SH-SY5Y (cell line): ENCODE data around the gene DYNLT2.

ENCODE experiments used
- GATA2 ChIP-seq: IDR thresholded peaks from 2 replicates; pipeline ENCODE4 v1.6.1; 2011; ENCODE audit warnings: mild to moderate bottlenecking, low read depth, low read length
- GATA3 ChIP-seq: IDR thresholded peaks from 2 replicates; pipeline ENCODE4 v1.6.1; 2011; ENCODE audit warnings: low read depth, mild to moderate bottlenecking, low read length, moderate library complexity

The DYNLT2 gene

DNA sequence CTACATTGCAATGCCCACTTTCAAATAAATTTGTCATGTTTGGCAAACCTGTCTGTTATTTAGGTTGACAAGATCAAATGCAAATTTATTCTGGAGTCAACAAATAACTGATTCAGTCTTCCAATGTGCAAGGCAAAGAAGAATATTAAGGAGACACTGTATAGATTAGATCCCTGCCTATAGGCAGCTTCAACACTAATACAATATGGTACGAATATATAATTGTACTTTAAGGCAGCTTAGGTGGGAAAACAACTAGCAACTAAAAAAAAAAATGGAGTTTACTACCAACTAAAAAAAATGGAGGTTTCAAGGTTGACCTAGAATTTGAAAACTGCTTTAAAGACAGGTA, 25.3 kb downstream of the DYNLT2 start:
- TF ChIP-seq GATA2 (no peak), GATA3 (no peak)

DNA sequence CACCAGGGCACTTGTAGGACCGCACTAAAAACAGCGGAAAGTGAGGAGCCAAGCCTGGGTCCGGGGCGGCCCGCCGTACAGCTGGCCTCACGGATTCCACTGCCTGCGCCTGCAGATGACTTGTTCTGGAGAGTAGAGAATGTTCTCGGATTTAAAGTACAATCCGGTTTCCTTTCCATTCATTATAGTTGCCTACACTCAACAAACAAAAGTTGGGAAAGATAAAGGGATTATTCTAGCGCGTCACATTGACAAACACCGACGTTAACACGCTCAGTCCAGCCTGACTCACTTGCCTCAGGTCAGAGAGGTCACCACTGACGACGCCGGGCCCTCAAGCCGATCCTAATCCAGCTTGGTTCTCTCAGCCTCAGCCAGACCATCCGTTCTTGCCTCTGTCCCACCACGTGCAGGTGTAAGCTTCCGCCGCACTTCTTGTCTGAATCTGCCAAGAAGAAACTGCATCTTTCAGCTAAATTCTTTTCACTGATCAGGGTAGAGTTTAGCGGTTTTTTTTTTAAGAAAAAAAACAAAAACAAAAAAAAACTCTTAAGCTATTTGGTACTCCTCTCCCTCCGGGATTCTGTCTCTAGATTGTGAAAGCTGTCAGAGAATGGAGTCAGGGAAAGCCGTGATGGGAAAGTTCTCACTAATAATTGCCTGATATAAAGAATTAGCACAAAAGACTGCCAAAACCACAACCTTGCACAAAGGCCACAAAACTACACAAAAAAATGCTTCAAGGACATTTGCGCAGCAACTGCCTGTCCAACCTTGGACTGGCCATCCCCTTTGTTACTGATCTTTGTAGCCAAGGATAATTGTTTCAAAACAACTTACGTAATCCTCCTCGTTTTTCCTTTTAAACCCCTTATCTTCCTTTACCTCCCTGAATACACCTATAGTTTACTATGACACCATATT, 26.0 kb downstream of the DYNLT2 start:
- TF ChIP-seq GATA2, result no peak
- TF ChIP-seq GATA3, result no peak

DNA sequence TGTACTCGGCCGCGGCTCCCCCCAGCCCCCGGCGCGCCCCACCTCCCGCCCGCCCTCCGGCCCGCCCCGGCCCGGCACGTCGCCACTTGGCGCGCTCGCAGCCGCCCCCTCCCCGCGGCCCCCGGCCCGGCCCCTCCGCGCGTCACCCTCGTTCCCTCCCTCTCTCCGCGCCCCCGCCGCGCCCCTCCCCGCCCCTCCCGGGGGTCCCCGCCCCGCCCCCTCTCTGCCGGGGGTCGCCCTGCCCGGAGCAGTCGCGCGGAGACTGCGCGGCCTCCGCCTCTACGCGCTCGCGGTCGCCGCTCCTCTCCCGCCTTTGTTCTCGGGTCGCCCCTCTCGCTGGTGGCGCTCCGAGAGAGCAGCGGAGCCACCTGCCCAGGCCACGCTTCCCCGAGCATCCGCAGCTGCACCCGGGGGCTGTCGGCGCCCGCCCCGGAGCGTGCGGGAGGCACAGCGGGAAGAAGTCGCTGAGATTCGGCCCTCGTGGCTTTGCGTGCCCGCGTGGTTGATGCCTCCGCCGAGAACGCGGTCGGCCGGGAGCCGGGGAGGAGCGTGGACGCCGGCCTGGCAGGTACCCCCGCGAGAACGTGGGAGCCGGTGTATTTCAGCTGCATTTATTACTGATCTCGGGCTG, 26.8 kb downstream of the DYNLT2 start, which contains the start of gene PHF10:
Gene PHF10 (minus strand): TSS at position 7 of the 631 bp plus-strand sequence. CDS start 569 bp downstream, outside the sequence.
- TF ChIP-seq GATA2, result no peak
- no peak for TF ChIP-seq GATA3

DNA sequence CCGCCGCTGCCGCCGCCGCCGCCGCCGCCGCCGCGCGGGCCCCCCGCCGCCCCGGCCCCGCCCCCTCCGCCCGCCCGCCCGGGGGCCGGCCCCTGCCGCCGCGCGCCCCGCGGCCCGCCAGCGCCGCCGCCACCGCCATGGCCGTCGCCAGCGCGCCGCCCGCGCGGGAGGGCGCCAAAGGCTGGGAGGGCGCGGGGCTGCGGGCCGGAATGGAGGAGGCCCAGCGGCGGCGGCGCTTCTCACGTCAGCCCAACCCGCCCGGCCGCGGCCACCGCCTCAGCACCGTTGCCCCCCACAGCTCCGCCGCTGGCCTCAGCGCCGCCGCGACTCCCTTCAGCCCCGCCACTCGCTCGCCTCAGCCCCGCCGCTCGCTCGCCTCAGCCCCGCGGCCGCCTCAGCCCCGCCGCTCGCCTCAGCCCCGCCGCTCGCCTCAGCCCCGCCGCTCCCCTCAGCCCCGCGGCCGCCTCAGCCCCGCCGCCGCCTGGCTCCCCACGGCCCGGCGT, 27.3 kb downstream of the DYNLT2 start:
- TF ChIP-seq GATA3 (no peak), GATA2 (no peak)

DNA sequence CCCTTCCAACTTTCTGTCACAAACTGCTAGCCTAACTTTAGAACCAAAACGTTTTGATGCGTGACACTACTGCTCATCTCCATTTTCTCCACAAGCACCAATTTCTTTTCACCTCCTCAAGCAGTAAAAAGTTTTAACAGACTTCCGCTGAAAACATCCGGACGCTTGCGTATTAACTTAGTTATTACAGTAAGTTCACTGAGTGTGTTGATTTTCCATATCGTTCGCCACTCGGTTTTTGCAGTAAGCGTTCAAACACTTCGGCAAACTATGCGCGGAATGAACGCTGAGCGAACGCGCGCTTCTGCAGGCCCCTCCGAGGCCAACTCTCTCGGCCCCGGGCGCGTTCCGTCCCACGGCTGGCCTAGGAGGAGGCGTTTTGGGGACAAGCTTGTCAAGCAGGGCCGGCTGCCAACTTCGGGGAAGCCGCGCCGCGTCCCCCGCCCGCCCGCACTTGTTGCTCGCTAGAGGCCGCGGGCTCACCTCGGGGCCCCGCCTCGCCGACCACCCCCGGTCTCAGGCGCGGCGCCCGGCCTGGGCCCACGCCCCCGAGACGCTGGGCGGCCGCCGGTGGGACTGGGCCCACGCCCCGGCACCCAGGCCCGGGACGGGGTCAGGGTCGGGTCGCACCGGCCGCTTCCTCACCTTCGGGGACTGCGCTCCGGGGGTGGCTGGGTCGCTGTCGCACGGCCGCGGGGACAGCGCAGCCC, 28.0 kb downstream of the DYNLT2 start:
- TF ChIP-seq GATA2 (no peak), GATA3 (no peak)

DNA sequence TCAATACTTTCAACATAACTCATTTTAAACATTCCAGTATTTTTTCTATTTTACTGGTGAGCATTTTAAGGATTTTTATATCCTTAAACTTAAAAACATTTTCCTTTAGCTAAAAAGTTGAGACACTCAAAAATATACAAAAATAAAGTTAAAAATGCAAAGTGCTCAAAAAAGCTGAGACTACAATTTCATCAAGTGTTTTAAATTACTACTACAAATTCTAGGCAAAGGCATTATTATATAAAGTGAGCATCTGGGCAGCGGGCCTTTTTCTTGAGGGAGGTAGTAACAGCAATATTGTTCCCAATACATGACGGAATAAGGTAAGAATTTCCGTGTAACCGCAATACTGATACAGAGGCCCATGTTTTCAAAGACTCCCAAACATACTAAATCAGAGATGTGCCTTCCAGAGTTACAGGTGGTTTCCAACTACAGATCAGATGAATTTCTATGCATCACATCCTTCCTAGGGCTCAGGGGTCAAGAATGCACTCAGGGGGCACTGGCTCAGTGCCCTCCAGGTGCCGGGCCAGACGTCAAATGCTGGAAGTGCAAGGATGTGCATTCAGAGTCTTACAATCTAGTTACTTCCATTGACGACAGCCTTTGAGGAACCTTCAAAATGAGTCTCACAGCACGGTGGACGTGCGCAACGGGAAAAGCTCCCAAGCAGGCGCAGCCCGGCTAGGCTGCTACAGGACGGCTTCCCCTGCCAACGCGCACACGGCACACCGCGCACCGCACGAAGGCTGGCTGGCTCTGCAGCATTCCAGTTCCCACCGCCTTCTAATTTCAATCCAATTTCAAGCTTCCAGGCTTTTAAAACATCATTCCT, 28.8 kb downstream of the DYNLT2 start:
- TF ChIP-seq GATA3, result no peak
- no peak for TF ChIP-seq GATA2

DNA sequence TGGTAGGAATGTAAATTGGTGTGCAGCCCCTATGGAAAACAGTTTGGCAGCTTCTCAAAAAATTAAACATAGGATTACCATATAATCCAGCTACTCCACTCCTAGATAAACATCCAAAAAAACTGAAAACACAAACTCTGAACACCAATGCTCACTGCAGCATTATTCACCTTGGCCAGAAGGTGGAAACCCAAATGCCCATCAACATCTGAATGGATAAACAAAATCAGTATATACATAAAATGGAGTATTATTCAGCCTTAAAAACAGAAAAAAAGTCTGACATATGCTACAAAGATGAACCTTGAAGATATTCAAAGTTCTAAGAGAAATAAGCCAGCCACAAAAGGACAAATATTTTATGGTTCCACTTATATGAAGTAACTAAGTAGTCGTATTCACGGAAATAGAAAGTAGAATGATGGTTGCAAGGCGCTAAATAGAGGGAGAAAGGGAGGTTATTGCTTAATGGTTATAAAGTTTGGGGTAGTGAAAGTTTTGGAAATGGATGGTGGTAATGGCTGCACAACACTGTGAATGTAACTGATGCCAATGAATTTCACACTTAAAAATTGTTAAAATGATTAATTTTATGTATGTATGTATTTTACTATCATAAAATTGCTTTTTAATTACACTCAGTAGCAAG, 31.0 kb downstream of the DYNLT2 start:
- TF ChIP-seq GATA3 (no peak), GATA2 (no peak)

DNA sequence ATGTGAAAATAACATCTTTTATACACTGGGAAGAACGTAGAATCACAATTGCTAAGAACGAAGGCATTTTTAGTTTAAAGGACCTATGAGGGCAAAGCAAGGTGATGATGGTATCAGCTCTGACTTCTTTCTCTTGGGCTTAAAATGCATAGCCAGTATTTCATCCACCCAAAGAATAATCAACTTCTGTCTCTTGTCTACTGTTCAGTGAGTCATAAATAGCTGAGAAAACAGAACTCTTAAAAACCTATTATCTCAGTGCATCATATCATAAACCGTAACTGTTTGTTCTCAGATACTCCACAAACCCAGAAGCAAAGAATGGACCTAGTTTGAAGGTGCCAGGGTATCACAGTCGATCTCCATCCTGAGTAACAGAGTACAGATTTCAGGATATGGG, 32.3 kb downstream of the DYNLT2 start:
- TF ChIP-seq GATA2 (no peak), GATA3 (no peak)

DNA sequence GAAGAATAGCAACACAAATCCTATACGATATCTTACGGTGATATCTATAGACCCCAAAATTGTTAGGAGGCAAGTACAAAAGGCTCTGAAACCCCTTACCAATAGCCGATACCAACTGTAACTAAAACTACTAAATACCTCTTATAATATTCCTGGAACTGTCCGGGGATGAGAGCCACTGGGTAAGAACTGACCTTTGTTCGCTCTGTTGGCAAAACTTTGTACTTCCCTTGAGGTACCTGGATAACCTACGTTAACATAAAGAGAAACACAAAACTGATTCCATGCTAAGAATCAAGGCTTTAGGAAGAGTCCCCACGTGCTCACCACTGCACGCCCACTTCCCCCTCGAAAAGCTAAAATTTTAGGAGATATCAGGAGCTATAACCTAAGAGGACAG, 36.8 kb downstream of the DYNLT2 start:
- no peak for TF ChIP-seq GATA3
- no peak for TF ChIP-seq GATA2

DNA sequence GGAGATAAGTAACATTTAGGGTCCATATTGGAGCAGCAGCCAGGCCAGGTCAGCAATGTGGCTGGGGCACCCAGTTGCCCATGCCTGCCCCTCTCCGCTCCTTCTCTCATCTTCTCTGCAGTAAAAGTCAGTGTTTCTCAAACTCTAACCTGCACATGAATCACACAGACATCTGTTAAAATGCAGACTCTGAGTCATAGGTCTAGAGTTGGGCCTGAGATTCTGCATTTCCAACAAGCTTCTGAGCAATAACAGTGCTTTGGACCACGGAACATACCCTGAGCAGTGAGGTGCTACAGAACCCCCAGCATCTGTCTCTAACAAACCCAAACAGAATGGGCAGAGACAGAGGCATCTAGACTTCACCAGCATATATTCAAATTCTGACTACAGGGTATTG, 37.2 kb downstream of the DYNLT2 start:
- TF ChIP-seq GATA2 (no peak), GATA3 (no peak)

DNA sequence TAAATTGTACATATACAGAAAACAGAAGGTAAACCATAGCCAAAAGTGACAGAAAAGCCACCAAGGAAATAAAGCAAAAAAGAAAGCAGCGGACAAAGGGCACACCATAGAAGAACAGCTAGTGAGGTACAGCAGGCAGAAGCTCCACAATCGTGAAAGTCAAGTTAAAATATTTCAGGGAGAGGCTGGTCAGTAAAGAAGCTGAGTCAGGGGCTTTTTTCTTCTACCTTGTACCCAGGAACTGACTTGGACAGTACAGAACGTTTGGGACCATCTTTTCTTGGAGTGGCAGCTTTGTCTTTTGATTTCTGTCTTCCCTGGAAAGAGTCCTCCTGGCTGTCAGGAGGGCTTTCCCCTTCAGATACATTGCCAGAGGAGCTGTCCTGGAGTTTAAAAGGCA, 41.4 kb downstream of the DYNLT2 start:
- TF ChIP-seq GATA3 (no peak), GATA2 (no peak)

DNA sequence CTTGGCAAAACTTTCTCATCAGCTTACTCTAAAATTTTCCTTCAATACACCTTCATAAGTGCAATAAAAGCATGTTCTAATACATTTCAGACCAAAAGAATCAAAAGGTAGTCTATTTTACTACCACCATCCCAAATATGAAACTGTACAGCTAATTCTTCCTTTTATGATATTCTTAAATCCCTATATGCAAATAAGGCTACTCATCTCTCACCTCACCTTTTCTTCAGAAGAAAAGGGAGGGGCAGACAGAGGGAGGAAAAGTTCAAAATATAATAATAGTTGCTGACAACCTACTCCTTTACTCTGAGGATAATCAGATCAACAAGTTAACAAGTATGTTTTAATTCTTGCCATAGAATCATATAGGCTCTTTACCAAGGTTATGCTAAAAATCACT, 42.1 kb downstream of the DYNLT2 start:
- TF ChIP-seq GATA3 (no peak), GATA2 (no peak)

DNA sequence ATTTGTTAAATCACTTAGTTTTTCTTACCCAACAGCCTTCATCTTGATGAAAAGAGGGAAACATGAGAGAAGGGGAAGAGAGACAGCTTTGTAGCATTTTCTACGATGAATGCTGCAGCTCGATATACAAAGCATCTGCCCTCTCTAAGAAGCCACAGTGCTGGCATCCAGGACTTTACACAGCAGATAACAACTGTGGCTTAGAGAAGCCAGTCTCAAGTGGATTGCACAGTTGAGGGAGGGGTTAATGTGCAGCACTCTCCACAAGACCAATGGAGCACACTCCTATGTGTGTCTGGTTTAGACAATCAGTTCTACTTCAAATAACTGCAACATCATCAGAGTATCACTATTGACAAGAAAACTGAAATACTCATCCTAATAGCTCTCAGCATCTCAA, 43.6 kb downstream of the DYNLT2 start:
- TF ChIP-seq GATA2 (no peak), GATA3 (no peak)
